HCT116 (cell line): ENCODE measurements around the gene C20orf204. TPM values are rescaled to one million over a fixed set of nuclear protein-coding genes. Genes with fewer than 3 reads are reported as not detected.

Experiments
- ATAC-seq: fragments of 200-7000 bp; cut with Tn5 transposase; 2 replicates; pipeline ENCODE4 v1.9.1; 2020; ENCODE audit warnings: mild to moderate bottlenecking, moderate library complexity
- BruUV-seq: library from RNA; stranded (reverse); fragments of 400-500 nt; replicated peaks from 2 replicates; lab custom pipeline; 2021; lab: Mats Ljungman, UMichigan
- CTCF ChIA-PET: fragments of 300-600 bp; sonication (Branson Sonifier 250); formaldehyde crosslinking; loops from one replicate; lab custom pipeline; 2021; ENCODE audit warnings: antibody characterized with exemption; lab: Charles Lee
- POLR2A ChIA-PET: fragments of 300-600, 350-600 bp; sonication (Branson Sonifier 250); formaldehyde crosslinking; loops from one replicate; lab custom pipeline; 2021; ENCODE audit warnings: antibody characterized with exemption; lab: Charles Lee
- RAD21 ChIA-PET, 2 experiments: fragments of 300-600 bp; sonication (Branson Sonifier 250); formaldehyde crosslinking; loops; one replicate each; lab custom pipeline; 2023; ENCODE audit warnings: low total read pairs in 2 of 2; ENCODE audit not compliant: uncharacterized antibody in 2 of 2, unreplicated experiment in 2 of 2, low non-redundant PET in 1 of 2; lab: Charles Lee
- DNase-seq: peaks from one replicate; pipeline ENCODE4 v3.0.0-alpha.2; 2010; ENCODE audit warnings: low read depth, low spot score
- H2AFZ ChIP-seq: fragments of 200-600 bp; shearing (Covaris generic), sonication (generic); 2 replicates; pipeline ENCODE4 v1.6.1; 2017; ENCODE audit warnings: low read depth, mixed run types, mixed read lengths, antibody characterized with exemption, low read length; ENCODE audit not compliant: poor library complexity, severe bottlenecking
- H3K27ac ChIP-seq: 2 replicates; pipeline ENCODE4 v1.5.1; 2012; ENCODE audit warnings: low read depth, low read length
- H3K27me3 ChIP-seq: fragments of 200-600 bp; sonication (generic); 2 replicates; pipeline ENCODE4 v1.6.1; 2016; ENCODE audit warnings: mixed run types, low read length, mixed read lengths; ENCODE audit not compliant: insufficient read depth
- H3K36me3 ChIP-seq, 2 experiments: fragments of 200-500 bp in 1 of 2; fragments of 200-600 bp in 1 of 2; sonication (Bioruptor generic) in 1 of 2; sonication (generic) in 1 of 2; 2 replicates each; pipeline versions ENCODE4 v1.5.1 to v1.6.1; 2014 to 2016; ENCODE audit warnings: low read length in 2 of 2, inconsistent platforms in 1 of 2, mixed read lengths in 1 of 2, mixed run types in 1 of 2; ENCODE audit not compliant: insufficient read depth in 2 of 2, control insufficient read depth in 1 of 2
- H3K4me1 ChIP-seq, 2 experiments: fragments of 200-600 bp in 1 of 2; sonication (generic) in 1 of 2; 2 replicates each; pipeline versions ENCODE4 v1.5.1 to v1.6.1; 2012 to 2017; ENCODE audit warnings: low read length in 2 of 2, inconsistent platforms in 1 of 2, mild to moderate bottlenecking in 1 of 2, mixed read lengths in 1 of 2, mixed run types in 1 of 2, moderate library complexity in 1 of 2; ENCODE audit not compliant: insufficient read depth in 2 of 2, control insufficient read depth in 1 of 2
- H3K4me2 ChIP-seq: fragments of 200-600 bp; sonication (generic); 2 replicates; pipeline ENCODE4 v1.6.1; 2017; ENCODE audit warnings: mixed run types, low read length, mixed read lengths
- H3K4me3 ChIP-seq, 2 experiments: fragments of 200-600 bp in 1 of 2; sonication (generic) in 1 of 2; replicated peaks in 1 of 2; 2 replicates each; pipeline ENCODE4 v1.5.1; 2011 to 2016; ENCODE audit warnings: low read length in 2 of 2, control low read depth in 1 of 2, low read depth in 1 of 2, mild to moderate bottlenecking in 1 of 2, mixed read lengths in 1 of 2, mixed run types in 1 of 2
- H3K79me2 ChIP-seq: fragments of 200-600 bp; sonication (generic); 2 replicates; pipeline ENCODE4 v1.6.1; 2017; ENCODE audit warnings: mild to moderate bottlenecking, mixed run types, low read length, moderate library complexity, mixed read lengths; ENCODE audit not compliant: insufficient read depth
- H3K9ac ChIP-seq: fragments of 200-600 bp; sonication (generic); 2 replicates; pipeline ENCODE4 v1.6.1; 2016; ENCODE audit warnings: low read length, mixed read lengths
- H3K9me2 ChIP-seq: fragments of 200-600 bp; sonication (generic), shearing (Covaris generic); 2 replicates; pipeline ENCODE4 v1.6.1; 2017; ENCODE audit warnings: mixed run types, mild to moderate bottlenecking, moderate library complexity; ENCODE audit not compliant: insufficient read depth
- H3K9me3 ChIP-seq, 2 experiments: fragments of 200-500 bp in 1 of 2; fragments of 200-600 bp in 1 of 2; sonication (Bioruptor generic) in 1 of 2; sonication (generic) in 1 of 2; 2 replicates each; pipeline ENCODE4 v1.6.1; 2014 to 2017; ENCODE audit warnings: low read length in 2 of 2, mixed read lengths in 2 of 2, inconsistent platforms in 1 of 2, low read depth in 1 of 2, mild to moderate bottlenecking in 1 of 2, mixed run types in 1 of 2, moderate library complexity in 1 of 2; ENCODE audit not compliant: control insufficient read depth in 1 of 2, insufficient read depth in 1 of 2
- H4K20me1 ChIP-seq: fragments of 200-600 bp; sonication (generic), shearing (Covaris generic); 2 replicates; pipeline ENCODE4 v1.6.1; 2017; ENCODE audit warnings: mixed run types, mild to moderate bottlenecking, moderate library complexity; ENCODE audit not compliant: insufficient read depth
- ATF3 ChIP-seq: IDR thresholded peaks from 2 replicates; pipeline ENCODE4 v1.6.1; 2012
- CEBPB ChIP-seq: IDR thresholded peaks from 2 replicates; pipeline ENCODE4 v1.6.1; 2012; ENCODE audit warnings: low read depth
- EGR1 ChIP-seq: IDR thresholded peaks from 2 replicates; pipeline ENCODE4 v1.6.1; 2012; ENCODE audit warnings: low read depth
- ELF1 ChIP-seq: IDR thresholded peaks from 2 replicates; pipeline ENCODE4 v1.6.1; 2012; ENCODE audit warnings: low read depth, borderline replicate concordance
- EZH2phosphoT487 ChIP-seq: fragments of 200-600 bp; IDR thresholded peaks from 2 replicates; pipeline ENCODE4 v1.6.1; 2018; ENCODE audit warnings: antibody characterized with exemption, borderline replicate concordance
- FOSL1 ChIP-seq: IDR thresholded peaks from 2 replicates; pipeline ENCODE4 v1.6.1; 2012; ENCODE audit warnings: low read depth
- JUND ChIP-seq: IDR thresholded peaks from 2 replicates; pipeline ENCODE4 v1.6.1; 2012
- MAX ChIP-seq: IDR thresholded peaks from 2 replicates; pipeline ENCODE4 v1.6.1; 2012
- POLR2A ChIP-seq: IDR thresholded peaks from 2 replicates; pipeline ENCODE4 v1.7.0; 2011; ENCODE audit warnings: borderline replicate concordance; ENCODE audit not compliant: insufficient read depth, insufficient read length; ENCODE audit errors: extremely low read depth
- POLR2AphosphoS5 ChIP-seq: IDR thresholded peaks from 2 replicates; pipeline ENCODE4 v1.6.1; 2011; ENCODE audit warnings: mild to moderate bottlenecking, low read depth, low read length, moderate library complexity
- SIN3A ChIP-seq: IDR thresholded peaks from 2 replicates; pipeline ENCODE4 v1.6.1; 2012; ENCODE audit warnings: low read depth
- SP1 ChIP-seq: IDR thresholded peaks from 2 replicates; pipeline ENCODE4 v1.6.1; 2012; ENCODE audit warnings: low read depth
- SRF ChIP-seq: IDR thresholded peaks from 2 replicates; pipeline ENCODE4 v1.6.1; 2012; ENCODE audit warnings: low read depth
- TCF7L2 ChIP-seq: IDR thresholded peaks from 2 replicates; pipeline ENCODE4 v1.7.0; 2011; ENCODE audit warnings: borderline replicate concordance, inconsistent platforms; ENCODE audit not compliant: insufficient read depth, insufficient read length; ENCODE audit errors: extremely low read depth
- YY1 ChIP-seq: IDR thresholded peaks from 2 replicates; pipeline ENCODE4 v1.6.1; 2011; ENCODE audit warnings: low read length, low read depth, moderate library complexity, mild to moderate bottlenecking; ENCODE audit not compliant: insufficient replicate concordance; ENCODE audit errors: extremely low read depth
- ZBTB33 ChIP-seq: IDR thresholded peaks from 2 replicates; pipeline ENCODE4 v1.6.1; 2011; ENCODE audit warnings: mild to moderate bottlenecking, low read length, moderate library complexity; ENCODE audit not compliant: insufficient replicate concordance; ENCODE audit errors: extremely low read depth
- intact Hi-C: fragments of 100-400 bp; cut with micrococcal nuclease; formaldehyde crosslinking; loops from 2 replicates; pipeline ENCODE4 v1.10.0; 2022
- total RNA-seq: library from RNA; stranded (reverse); gene quantifications from one replicate; pipeline ENCODE4 v1.2.1, GENCODE V29; 2021; ENCODE audit not compliant: unreplicated experiment

C20orf204 gene
- total RNA-seq, 1 experiment from 2014 or later, result 2.5 TPM

- H2AFZ ChIP-seq, result no peak overlapping the region
- no peak overlapping the region for H3K4me2 ChIP-seq
- H3K9me3 ChIP-seq, result peaks cover 3 to 7% of the 10 kb centered on the region in 2 experiments; a peak in 2 of 4 replicates
- no peak overlapping the region for H3K4me3 ChIP-seq
- H3K9me2 ChIP-seq, result no peaks in the 10 kb centered on the region
- intact Hi-C loops, result no loop called here
- DNase-seq (no peak), ATAC-seq (no peak)
- no peak for TF ChIP-seq JUND
- TF ChIP-seq EZH2phosphoT487, result no peak
- no peak for TF ChIP-seq ZBTB33
- no peak for TF ChIP-seq SRF
- no peak for TF ChIP-seq MAX
- no peak for TF ChIP-seq FOSL1
- TF ChIP-seq EGR1, result no peak
- no peak for TF ChIP-seq SIN3A
- no peak for TF ChIP-seq POLR2A
- TF ChIP-seq SP1, result no peak
- no peak for TF ChIP-seq ATF3
- no peak for TF ChIP-seq ELF1
- no peak for TF ChIP-seq POLR2AphosphoS5
- TF ChIP-seq YY1, result no peak
- no peak for TF ChIP-seq CEBPB
- no peak for TF ChIP-seq TCF7L2
- no peaks in the 10 kb centered on the region for H3K27me3 ChIP-seq
- H3K4me1 ChIP-seq, result no peaks in the 10 kb centered on the region
- BruUV-seq, result no TSS peak
- RAD21 ChIA-PET, result no interaction called here
- no peak overlapping the region for H3K27ac ChIP-seq
- H3K9ac ChIP-seq, result no peak overlapping the region
- H3K36me3 ChIP-seq, result peaks cover 36 to 63% of the 10 kb centered on the region in 2 experiments
- H3K79me2 ChIP-seq, result peaks cover 30% of the 10 kb centered on the region
- no peaks in the 10 kb centered on the region for H4K20me1 ChIP-seq
- CTCF ChIA-PET, result no interaction called here
- POLR2A ChIA-PET, result no interaction called here
Observed at GRCh38 chr20:64009811-64010387, 26.1 kb upstream of the C20orf204 start.
